ENCODE results near the gene JARID2. TPM values are rescaled to one million over a fixed set of nuclear protein-coding genes. Genes with fewer than 3 reads are reported as not detected.

Gene JARID2
- polyA plus RNA-seq, 1 donor from 2014 or later, result 25.5 TPM

GRCh38 chr6:15361197-15361596 is 115.3 kb downstream of the JARID2 start:
- no peaks in the 10 kb centered on the region for H3K36me3 ChIP-seq (ENCODE audit: insufficient read depth, low read length)
- H3K9me3 ChIP-seq (ENCODE audit: low read length), result no peaks in the 10 kb centered on the region
- H3K4me2 ChIP-seq (ENCODE audit: low read length), result no peak overlapping the region
- TF ChIP-seq EP300 (conservative IDR thresholded peaks at IDR 0.05; ENCODE audit: poor library complexity, severe bottlenecking), result no peak
- TF ChIP-seq MXI1 (conservative IDR thresholded peaks at IDR 0.05; ENCODE audit: poor library complexity, severe bottlenecking), result no peak
- TF ChIP-seq SMC3 (conservative IDR thresholded peaks at IDR 0.05; ENCODE audit: poor library complexity), result no peak
- no peak for TF ChIP-seq RAD21 (conservative IDR thresholded peaks at IDR 0.05)
- no peak for TF ChIP-seq EZH2 (IDR thresholded peaks at IDR 0.05; ENCODE audit: borderline replicate concordance, insufficient read depth, low read length, poor library complexity, severe bottlenecking)
- no peak for TF ChIP-seq TAF1 (IDR thresholded peaks at IDR 0.05; ENCODE audit: low read depth)
- no peak for TF ChIP-seq POLR2AphosphoS5 (IDR thresholded peaks at IDR 0.05)
- TF ChIP-seq, protein P1, sequence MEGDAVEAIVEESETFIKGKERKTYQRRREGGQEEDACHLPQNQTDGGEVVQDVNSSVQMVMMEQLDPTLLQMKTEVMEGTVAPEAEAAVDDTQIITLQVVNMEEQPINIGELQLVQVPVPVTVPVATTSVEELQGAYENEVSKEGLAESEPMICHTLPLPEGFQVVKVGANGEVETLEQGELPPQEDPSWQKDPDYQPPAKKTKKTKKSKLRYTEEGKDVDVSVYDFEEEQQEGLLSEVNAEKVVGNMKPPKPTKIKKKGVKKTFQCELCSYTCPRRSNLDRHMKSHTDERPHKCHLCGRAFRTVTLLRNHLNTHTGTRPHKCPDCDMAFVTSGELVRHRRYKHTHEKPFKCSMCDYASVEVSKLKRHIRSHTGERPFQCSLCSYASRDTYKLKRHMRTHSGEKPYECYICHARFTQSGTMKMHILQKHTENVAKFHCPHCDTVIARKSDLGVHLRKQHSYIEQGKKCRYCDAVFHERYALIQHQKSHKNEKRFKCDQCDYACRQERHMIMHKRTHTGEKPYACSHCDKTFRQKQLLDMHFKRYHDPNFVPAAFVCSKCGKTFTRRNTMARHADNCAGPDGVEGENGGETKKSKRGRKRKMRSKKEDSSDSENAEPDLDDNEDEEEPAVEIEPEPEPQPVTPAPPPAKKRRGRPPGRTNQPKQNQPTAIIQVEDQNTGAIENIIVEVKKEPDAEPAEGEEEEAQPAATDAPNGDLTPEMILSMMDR (IDR thresholded peaks at IDR 0.05; ENCODE audit: poor library complexity, severe bottlenecking), result no peak
- no peak for TF ChIP-seq REST (IDR thresholded peaks at IDR 0.05; ENCODE audit: borderline replicate concordance)
- H2AFZ ChIP-seq (ENCODE audit: low read depth, low read length), result no peak overlapping the region
- no peaks in the 10 kb centered on the region for H3K27me3 ChIP-seq (ENCODE audit: insufficient read depth, low read depth, low read length)
- H3K79me2 ChIP-seq (replicated peaks; ENCODE audit: insufficient read depth, low read length), result peaks cover 52% of the 10 kb centered on the region
- peaks cover 3% of the 10 kb centered on the region for H3F3A ChIP-seq (ENCODE audit: insufficient read depth, low read length, poor library complexity, severe bottlenecking)
- H3K9me2 ChIP-seq (ENCODE audit: insufficient read depth, low read length), result no peaks in the 10 kb centered on the region
- H4K20me1 ChIP-seq (ENCODE audit: insufficient read depth), result no peaks in the 10 kb centered on the region
- H3K4me3 ChIP-seq (ENCODE audit: low read length), result no peak overlapping the region
- no peak overlapping the region for H3K9ac ChIP-seq (ENCODE audit: low read length)
- no peak overlapping the region for H3K27ac ChIP-seq (ENCODE audit: low read length)

GRCh38 chr6:15362274-15363160 is 116.6 kb downstream of the JARID2 start:
- Histone ChIP-seq H3K36me3 (ENCODE audit: insufficient read depth, low read length) (no peaks in the 10 kb centered on the region), H3K27ac (ENCODE audit: low read length) (no peak overlapping the region), H3K79me2 (replicated peaks; ENCODE audit: insufficient read depth, low read length) (peaks cover 44% of the 10 kb centered on the region), H3F3A (ENCODE audit: insufficient read depth, low read length, poor library complexity, severe bottlenecking) (peaks cover 3% of the 10 kb centered on the region), H2AFZ (ENCODE audit: low read depth, low read length) (no peak overlapping the region), H3K9me2 (ENCODE audit: insufficient read depth, low read length) (no peaks in the 10 kb centered on the region), H3K9ac (ENCODE audit: low read length) (no peak overlapping the region), H4K20me1 (ENCODE audit: insufficient read depth) (no peaks in the 10 kb centered on the region), H3K9me3 (ENCODE audit: low read length) (no peaks in the 10 kb centered on the region), H3K4me3 (ENCODE audit: low read length) (no peak overlapping the region), H3K4me2 (ENCODE audit: low read length) (no peak overlapping the region), H3K27me3 (ENCODE audit: insufficient read depth, low read depth, low read length) (no peaks in the 10 kb centered on the region)
- no peak for TF ChIP-seq POLR2AphosphoS5 (IDR thresholded peaks at IDR 0.05)
- TF ChIP-seq RAD21 (conservative IDR thresholded peaks at IDR 0.05), result no peak
- TF ChIP-seq MXI1 (conservative IDR thresholded peaks at IDR 0.05; ENCODE audit: poor library complexity, severe bottlenecking), result no peak
- no peak for TF ChIP-seq EP300 (conservative IDR thresholded peaks at IDR 0.05; ENCODE audit: poor library complexity, severe bottlenecking)
- no peak for TF ChIP-seq REST (IDR thresholded peaks at IDR 0.05; ENCODE audit: borderline replicate concordance)
- TF ChIP-seq TAF1 (IDR thresholded peaks at IDR 0.05; ENCODE audit: low read depth), result no peak
- TF ChIP-seq EZH2 (IDR thresholded peaks at IDR 0.05; ENCODE audit: borderline replicate concordance, insufficient read depth, low read length, poor library complexity, severe bottlenecking), result no peak
- TF ChIP-seq, protein P1 (IDR thresholded peaks at IDR 0.05; ENCODE audit: poor library complexity, severe bottlenecking), result no peak
